GM23338 (cell line): ENCODE data around the gene IRF2.

Experiments
- CREB1 ChIP-seq: fragments of 250-450 bp; sonication (Bioruptor Pico); IDR thresholded peaks from 2 replicates; pipeline ENCODE4 v1.5.0; 2020; ENCODE audit warnings: low read depth, mild to moderate bottlenecking, moderate library complexity
- CTCF ChIP-seq, 2 experiments: fragments of 200-600 bp in 1 of 2; sonication (generic) in 1 of 2; conservative IDR thresholded peaks; 2 replicates each; pipeline versions ENCODE4 v1.5.1 to v1.6.1; 2016 to 2017; ENCODE audit warnings: antibody characterized with exemption in 2 of 2, low read depth in 2 of 2, mild to moderate bottlenecking in 2 of 2, moderate library complexity in 1 of 2
- EZH2 ChIP-seq: fragments of 200-600 bp; sonication (generic); IDR thresholded peaks from one replicate; pipeline ENCODE4 v1.8.0; 2017; ENCODE audit warnings: antibody characterized with exemption, mild to moderate bottlenecking, low read depth; ENCODE audit not compliant: unreplicated experiment
- POLR2AphosphoS5 ChIP-seq: IDR thresholded peaks from 2 replicates; pipeline ENCODE4 v1.6.1; 2016; ENCODE audit warnings: antibody characterized with exemption, low read depth
- REST ChIP-seq: IDR thresholded peaks from one replicate; pipeline ENCODE4 v1.6.1; 2018; ENCODE audit warnings: antibody characterized with exemption; ENCODE audit not compliant: unreplicated experiment

GRCh38 chr4:184461711-184462441 lies 12.5 kb downstream of the IRF2 start:
- TF ChIP-seq CTCF (conservative IDR thresholded peaks at IDR 0.05; ENCODE audit: low read depth in 2 of 2) (no peak), REST (no peak), POLR2AphosphoS5 (no peak), CREB1 (CRISPR knock-in tag) (no peak), EZH2 (no peak)
